ENCODE measurements around the gene CLEC16A. TPM values are rescaled to one million over a fixed set of nuclear protein-coding genes. Genes with fewer than 3 reads are reported as not detected.
A peak's percentile ranks its signal among the peaks of the same experiment; 100 is the strongest.

The CLEC16A gene
- total RNA-seq, 4 donors from 2014 or later: 29.5 to 58.8 (median 48.4) TPM

- intact Hi-C loops (cut with DNase I): no loop called here
- WGBS, 2 donors: 86 to 93% methylated on average over 5 of the region's 5 CpGs
- DNase-seq: no peak
- H3K27ac ChIP-seq: peak overlapping the region in 1 of 3 donors; percentile 53
- H3K4me1 ChIP-seq: peaks cover 12 to 15% of the 10 kb centered on the region in 2 donors
- no peaks in the 10 kb centered on the region for H3K36me3 ChIP-seq
- H3K27me3 ChIP-seq: no peaks in the 10 kb centered on the region
- H3K4me3 ChIP-seq (replicated peaks in 1 of 3): no peak overlapping the region
- no peaks in the 10 kb centered on the region for H3K9me3 ChIP-seq
- TF ChIP-seq CTCF (IDR thresholded peaks at IDR 0.05): no peak
- TF ChIP-seq POLR2A (IDR thresholded peaks at IDR 0.05): no peak
Observed at GRCh38 chr16:11071829-11072228, 127.5 kb downstream of the CLEC16A start.

GRCh38 chr16:11072420-11073153, 128.2 kb downstream of the CLEC16A start:
- Histone ChIP-seq H3K36me3 (no peaks in the 10 kb centered on the region), H3K9me3 (no peaks in the 10 kb centered on the region), H3K4me1 (peaks cover 14 to 18% of the 10 kb centered on the region in 2 donors), H3K4me3 (replicated peaks in 1 of 3) (no peak overlapping the region), H3K27ac (peak overlapping the region in 2 of 3 donors; percentile 24 to 53), H3K27me3 (no peaks in the 10 kb centered on the region)
- intact Hi-C loops (cut with DNase I): no loop called here
- 57 to 59% methylated on average over 5 of the region's 5 CpGs for WGBS, 2 donors
- DNase-seq: no peak
- TF ChIP-seq POLR2A (IDR thresholded peaks at IDR 0.05) (no peak), CTCF (IDR thresholded peaks at IDR 0.05) (peak in 1 of 6 experiments; percentile 7)

- Histone ChIP-seq H3K4me3 (replicated peaks in 1 of 3) (no peak overlapping the region), H3K4me1 (peaks cover 22 to 27% of the 10 kb centered on the region in 2 donors), H3K36me3 (no peaks in the 10 kb centered on the region), H3K27ac (peak overlapping the region in 2 of 3 donors; percentile 24 to 53), H3K27me3 (no peaks in the 10 kb centered on the region), H3K9me3 (no peaks in the 10 kb centered on the region)
- WGBS, 2 donors: 90 to 92% methylated on average over 11 of the region's 11 CpGs
- intact Hi-C loops (cut with DNase I): no loop called here
- no peak for DNase-seq
- TF ChIP-seq CTCF (IDR thresholded peaks at IDR 0.05) (no peak), POLR2A (IDR thresholded peaks at IDR 0.05) (no peak)
Observed at GRCh38 chr16:11073407-11073999, 129.1 kb downstream of the CLEC16A start.

- no peaks in the 10 kb centered on the region for H3K36me3 ChIP-seq
- no peak for TF ChIP-seq CTCF (IDR thresholded peaks at IDR 0.05)
- no peak for DNase-seq
- no peaks in the 10 kb centered on the region for H3K9me3 ChIP-seq
- H3K27ac ChIP-seq: peak overlapping the region in 2 of 3 donors; percentile 24 to 53
- peaks cover 28 to 33% of the 10 kb centered on the region in 2 donors for H3K4me1 ChIP-seq
- H3K27me3 ChIP-seq: no peaks in the 10 kb centered on the region
- no peak overlapping the region for H3K4me3 ChIP-seq (replicated peaks in 1 of 3)
- intact Hi-C loops (cut with DNase I): no loop called here
Observed at GRCh38 chr16:11074131-11074530, 129.8 kb downstream of the CLEC16A start.

GRCh38 chr16:11075163-11075562, 130.8 kb downstream of the CLEC16A start:
- intact Hi-C loops (cut with DNase I): no loop called here
- no peak for TF ChIP-seq POLR2A (IDR thresholded peaks at IDR 0.05)
- TF ChIP-seq CTCF (IDR thresholded peaks at IDR 0.05): no peak
- Histone ChIP-seq H3K4me1 (peaks cover 37 to 41% of the 10 kb centered on the region in 2 donors), H3K9me3 (no peaks in the 10 kb centered on the region), H3K36me3 (no peaks in the 10 kb centered on the region), H3K4me3 (replicated peaks in 1 of 3) (no peak overlapping the region), H3K27ac (no peak overlapping the region), H3K27me3 (no peaks in the 10 kb centered on the region)
- no peak for DNase-seq
- WGBS, 2 donors: 96 to 100% methylated on average over 4 of the region's 4 CpGs

All from thyroid gland (tissue), 4 donors.